WTC11 (cell line): ENCODE results near the gene VAMP2. TPM values are rescaled to one million over a fixed set of nuclear protein-coding genes. Genes with fewer than 3 reads are reported as not detected.

Experiments
- ATAC-seq: fragments of 200-7000 bp; cut with Tn5 transposase; 2 replicates; pipeline ENCODE4 v1.10.0; 2021; ENCODE audit warnings: mild to moderate bottlenecking, moderate library complexity
- CTCF ChIA-PET: fragments of 300-600 bp; sonication (Branson Sonifier 250); formaldehyde crosslinking; loops from one replicate; lab custom pipeline; 2021; ENCODE audit warnings: antibody characterized with exemption; lab: Charles Lee
- POLR2A ChIA-PET: fragments of 350-600 bp; sonication (Branson Sonifier 250); formaldehyde crosslinking; loops from one replicate; lab custom pipeline; 2021; ENCODE audit warnings: antibody characterized with exemption; lab: Charles Lee
- DNase-seq: peaks from one replicate; pipeline ENCODE4 v3.0.0; 2021; ENCODE audit warnings: low spot score
- H3K27ac Mint-ChIP-seq: 2 replicates; pipeline ENCODE4 v1.8.0; 2021; ENCODE audit warnings: mixed read lengths
- H3K27me3 Mint-ChIP-seq: 2 replicates; pipeline ENCODE4 v1.8.0; 2021; ENCODE audit warnings: low read depth, mild to moderate bottlenecking, moderate library complexity, mixed read lengths
- H3K36me3 Mint-ChIP-seq: 2 replicates; pipeline ENCODE4 v1.8.0; 2021; ENCODE audit warnings: mixed read lengths
- H3K4me1 Mint-ChIP-seq: 2 replicates; pipeline ENCODE4 v1.8.0; 2022; ENCODE audit warnings: mixed read lengths
- H3K4me3 Mint-ChIP-seq: 2 replicates; pipeline ENCODE4 v1.8.0; 2021; ENCODE audit warnings: mild to moderate bottlenecking, moderate library complexity, mixed read lengths
- H3K9me3 Mint-ChIP-seq: 2 replicates; pipeline ENCODE4 v1.8.0; 2021; ENCODE audit warnings: mixed read lengths
- MYBL2 ChIP-seq: sonication (generic); formaldehyde crosslinking; IDR thresholded peaks from 2 replicates; pipeline ENCODE4 v1.8.1; 2023; ENCODE audit warnings: mild to moderate bottlenecking, moderate library complexity, missing genetic modification reagents
- NFATC4 ChIP-seq: fragments of 250-450 bp; sonication (Bioruptor Pico); IDR thresholded peaks from 2 replicates; pipeline ENCODE4 v1.9.0; 2021; ENCODE audit warnings: mild to moderate bottlenecking
- NR3C1 ChIP-seq: sonication (generic); formaldehyde crosslinking; conservative IDR thresholded peaks from 2 replicates; pipeline ENCODE4 v1.8.1; 2023; ENCODE audit warnings: low read depth, mild to moderate bottlenecking, missing genetic modification reagents
- RORB ChIP-seq: fragments of 250-450 bp; sonication (Bioruptor Pico); IDR thresholded peaks from 2 replicates; pipeline ENCODE4 v1.9.0; 2021; ENCODE audit warnings: mild to moderate bottlenecking
- SP1 ChIP-seq: sonication (generic); formaldehyde crosslinking; conservative IDR thresholded peaks from 2 replicates; pipeline ENCODE4 v1.8.1; 2022; ENCODE audit warnings: missing genetic modification reagents
- TEAD1 ChIP-seq: sonication (generic); formaldehyde crosslinking; IDR thresholded peaks from 2 replicates; pipeline ENCODE4 v1.8.0; 2022; ENCODE audit warnings: mild to moderate bottlenecking, missing genetic modification reagents
- ZNF396 ChIP-seq: fragments of 250-450 bp; sonication (Bioruptor Pico); IDR thresholded peaks from 2 replicates; pipeline ENCODE4 v1.8.0; 2021; ENCODE audit warnings: mild to moderate bottlenecking, moderate library complexity, borderline replicate concordance
- ZNF423 ChIP-seq: fragments of 250-450 bp; sonication (Bioruptor Pico); IDR thresholded peaks from 2 replicates; pipeline ENCODE4 v2.1.2; 2022; ENCODE audit warnings: mild to moderate bottlenecking, moderate library complexity
- ZNF671 ChIP-seq: fragments of 250-450 bp; sonication (Bioruptor Pico); IDR thresholded peaks from 2 replicates; pipeline ENCODE4 v1.8.0; 2021; ENCODE audit warnings: mild to moderate bottlenecking
- total RNA-seq: library from RNA; stranded (reverse); gene quantifications from 3 replicates; pipeline ENCODE4 v1.2.3, GENCODE V29; 2021
- TF ChIP-seq, protein P1 (sequence below): sonication (generic); formaldehyde crosslinking; IDR thresholded peaks from 2 replicates; pipeline ENCODE4 v1.8.1; 2022; ENCODE audit warnings: missing genetic modification reagents, borderline replicate concordance
- TF ChIP-seq, protein P2 (sequence below): sonication (generic); formaldehyde crosslinking; IDR thresholded peaks from 2 replicates; pipeline ENCODE4 v1.8.0; 2022; ENCODE audit warnings: mild to moderate bottlenecking, missing genetic modification reagents
- TF ChIP-seq, protein P3 (sequence below): sonication (generic); formaldehyde crosslinking; IDR thresholded peaks from 2 replicates; pipeline ENCODE4 v1.8.0; 2022; ENCODE audit warnings: missing genetic modification reagents
- TF ChIP-seq, protein P4 (sequence below): fragments of 250-450 bp; sonication (Bioruptor Pico); IDR thresholded peaks from 2 replicates; pipeline ENCODE4 v1.9.0; 2021; ENCODE audit warnings: mild to moderate bottlenecking
- TF ChIP-seq, protein P5 (sequence below): sonication (generic); formaldehyde crosslinking; IDR thresholded peaks from 2 replicates; pipeline ENCODE4 v1.8.1; 2022; ENCODE audit warnings: low read depth, missing genetic modification reagents, borderline replicate concordance
- TF ChIP-seq, protein P6 (sequence below): fragments of 250-450 bp; sonication (Bioruptor Pico); conservative IDR thresholded peaks from 2 replicates; pipeline ENCODE4 v1.9.0; 2021; ENCODE audit warnings: mild to moderate bottlenecking

The VAMP2 gene
- total RNA-seq, 1 experiment from 2014 or later, result 27.4 TPM

DNA sequence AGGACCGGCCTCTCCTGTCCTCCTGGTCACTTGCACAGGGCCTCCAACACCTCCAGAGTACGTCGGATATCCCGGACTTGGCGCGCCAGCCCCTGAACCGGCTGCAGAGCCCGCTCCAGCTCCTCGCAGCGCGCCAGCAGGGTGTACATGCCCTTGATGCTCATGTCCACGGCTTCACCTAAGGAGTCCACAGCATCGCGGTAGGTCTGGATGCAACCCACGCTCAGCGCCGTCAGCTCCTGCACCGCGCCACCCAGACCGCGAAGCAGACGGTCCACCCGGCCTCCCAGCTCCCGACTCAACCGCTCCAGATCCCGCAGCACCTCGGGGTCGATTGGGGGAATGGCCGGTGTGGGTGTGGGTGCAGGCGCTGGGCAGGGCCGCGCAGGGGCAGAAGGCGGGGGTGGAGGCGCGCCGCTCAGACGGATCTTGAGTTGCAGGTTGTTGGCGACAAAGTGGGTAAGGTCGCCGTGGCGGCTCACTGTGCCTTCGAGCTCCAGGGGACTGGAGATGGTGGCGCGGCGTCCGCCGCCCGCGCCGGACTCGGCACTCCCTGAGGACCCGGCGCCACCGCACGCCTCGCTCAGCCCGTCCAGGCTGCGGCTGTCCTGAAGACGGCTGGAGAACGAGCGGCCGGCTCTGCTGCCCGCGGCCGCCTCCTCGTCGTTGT lies 26.4 kb upstream of the VAMP2 start:
- H3K27me3 Mint-ChIP-seq, result no peaks in the 10 kb centered on the region; the same call in 1 of the 2 replicates
- POLR2A ChIA-PET, result interaction anchor here (0.9 to 2.3 kb wide), 4 partner anchors 21 to 35 kb away, joined by 3 to 16 read pairs (median 4); partner anchors contain the start of gene AURKB

DNA sequence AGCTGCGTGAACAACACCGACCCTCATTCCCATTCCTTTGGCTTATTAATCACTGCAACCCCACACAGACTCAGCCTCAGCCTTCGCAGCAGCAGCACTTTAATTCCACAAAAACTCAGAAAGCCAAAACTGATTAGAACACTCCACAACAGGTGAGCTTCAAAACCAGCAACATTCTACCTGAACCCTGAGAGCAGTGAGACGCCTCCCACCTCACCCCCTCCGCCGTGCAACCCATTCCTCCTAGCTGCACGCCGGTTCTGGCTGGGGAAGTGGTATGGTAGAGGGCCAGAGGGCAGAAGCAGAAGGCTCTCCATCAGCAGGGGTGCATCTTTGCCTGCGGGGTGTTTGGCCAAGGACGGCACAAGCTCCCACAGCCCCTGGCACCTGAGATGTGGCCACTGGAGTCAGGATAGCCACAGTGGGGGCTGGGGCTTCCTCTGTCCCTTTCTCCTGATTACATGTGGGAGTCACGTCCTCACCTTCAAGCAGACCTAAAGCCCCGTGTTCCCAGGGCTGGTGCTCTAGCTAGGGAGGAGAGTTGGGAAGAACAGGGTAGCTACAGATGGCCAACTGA lies 25.6 kb upstream of the VAMP2 start:
- TF ChIP-seq, protein P1, sequence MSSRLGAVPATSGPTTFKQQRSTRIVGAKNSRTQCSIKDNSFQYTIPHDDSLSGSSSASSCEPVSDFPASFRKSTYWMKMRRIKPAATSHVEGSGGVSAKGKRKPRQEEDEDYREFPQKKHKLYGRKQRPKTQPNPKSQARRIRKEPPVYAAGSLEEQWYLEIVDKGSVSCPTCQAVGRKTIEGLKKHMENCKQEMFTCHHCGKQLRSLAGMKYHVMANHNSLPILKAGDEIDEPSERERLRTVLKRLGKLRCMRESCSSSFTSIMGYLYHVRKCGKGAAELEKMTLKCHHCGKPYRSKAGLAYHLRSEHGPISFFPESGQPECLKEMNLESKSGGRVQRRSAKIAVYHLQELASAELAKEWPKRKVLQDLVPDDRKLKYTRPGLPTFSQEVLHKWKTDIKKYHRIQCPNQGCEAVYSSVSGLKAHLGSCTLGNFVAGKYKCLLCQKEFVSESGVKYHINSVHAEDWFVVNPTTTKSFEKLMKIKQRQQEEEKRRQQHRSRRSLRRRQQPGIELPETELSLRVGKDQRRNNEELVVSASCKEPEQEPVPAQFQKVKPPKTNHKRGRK (CRISPR knock-in tag), result no peak
- TF ChIP-seq MYBL2, result 0 out of 2 replicates have a peak, but pooled peaks have one; percentile 23
- TF ChIP-seq, protein P2, sequence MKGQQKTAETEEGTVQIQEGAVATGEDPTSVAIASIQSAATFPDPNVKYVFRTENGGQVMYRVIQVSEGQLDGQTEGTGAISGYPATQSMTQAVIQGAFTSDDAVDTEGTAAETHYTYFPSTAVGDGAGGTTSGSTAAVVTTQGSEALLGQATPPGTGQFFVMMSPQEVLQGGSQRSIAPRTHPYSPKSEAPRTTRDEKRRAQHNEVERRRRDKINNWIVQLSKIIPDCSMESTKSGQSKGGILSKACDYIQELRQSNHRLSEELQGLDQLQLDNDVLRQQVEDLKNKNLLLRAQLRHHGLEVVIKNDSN (CRISPR knock-in tag), result no peak
- TF ChIP-seq, all 79 proteins: peak for 1
- Mint-ChIP-seq H3K4me3 (no peak overlapping the region), H3K9me3 (no peaks in the 10 kb centered on the region), H3K36me3 (no peaks in the 10 kb centered on the region), H3K27me3 (no peaks in the 10 kb centered on the region; the same call in 1 of the 2 replicates), H3K4me1 (peaks cover 12% of the 10 kb centered on the region), H3K27ac (no peak overlapping the region)
- DNase-seq (no peak), ATAC-seq (no peak)
- ChIA-PET CTCF (interaction anchor here (1.4 to 3.8 kb wide), 3 partner anchors 34 to 131 kb away, joined by 4 to 24 read pairs (median 4); no protein-coding TSS in a partner anchor), POLR2A (interaction anchor here (0.9 to 2.3 kb wide), 4 partner anchors 22 to 66 kb away, joined by 3 to 16 read pairs (median 3); partner anchors contain the start of gene AURKB)

More for the DNA sequence above, 26.4 kb upstream of the VAMP2 start:
- Mint-ChIP-seq H3K36me3 (no peaks in the 10 kb centered on the region), H3K9me3 (no peaks in the 10 kb centered on the region), H3K4me1 (peaks cover 7% of the 10 kb centered on the region), H3K27ac (no peak overlapping the region), H3K4me3 (no peak overlapping the region)
- CTCF ChIA-PET, result interaction anchor here (1.3 to 3.8 kb wide), 5 partner anchors 21 to 132 kb away, joined by 4 to 24 read pairs (median 5); partner anchors contain the start of gene AURKB
- no peak for TF ChIP-seq ZNF423 (CRISPR knock-in tag)
- no peak for TF ChIP-seq ZNF396 (CRISPR knock-in tag)
- no peak for TF ChIP-seq TEAD1 (CRISPR knock-in tag)
- no peak for TF ChIP-seq ZNF671 (CRISPR knock-in tag)
- TF ChIP-seq, protein P3, sequence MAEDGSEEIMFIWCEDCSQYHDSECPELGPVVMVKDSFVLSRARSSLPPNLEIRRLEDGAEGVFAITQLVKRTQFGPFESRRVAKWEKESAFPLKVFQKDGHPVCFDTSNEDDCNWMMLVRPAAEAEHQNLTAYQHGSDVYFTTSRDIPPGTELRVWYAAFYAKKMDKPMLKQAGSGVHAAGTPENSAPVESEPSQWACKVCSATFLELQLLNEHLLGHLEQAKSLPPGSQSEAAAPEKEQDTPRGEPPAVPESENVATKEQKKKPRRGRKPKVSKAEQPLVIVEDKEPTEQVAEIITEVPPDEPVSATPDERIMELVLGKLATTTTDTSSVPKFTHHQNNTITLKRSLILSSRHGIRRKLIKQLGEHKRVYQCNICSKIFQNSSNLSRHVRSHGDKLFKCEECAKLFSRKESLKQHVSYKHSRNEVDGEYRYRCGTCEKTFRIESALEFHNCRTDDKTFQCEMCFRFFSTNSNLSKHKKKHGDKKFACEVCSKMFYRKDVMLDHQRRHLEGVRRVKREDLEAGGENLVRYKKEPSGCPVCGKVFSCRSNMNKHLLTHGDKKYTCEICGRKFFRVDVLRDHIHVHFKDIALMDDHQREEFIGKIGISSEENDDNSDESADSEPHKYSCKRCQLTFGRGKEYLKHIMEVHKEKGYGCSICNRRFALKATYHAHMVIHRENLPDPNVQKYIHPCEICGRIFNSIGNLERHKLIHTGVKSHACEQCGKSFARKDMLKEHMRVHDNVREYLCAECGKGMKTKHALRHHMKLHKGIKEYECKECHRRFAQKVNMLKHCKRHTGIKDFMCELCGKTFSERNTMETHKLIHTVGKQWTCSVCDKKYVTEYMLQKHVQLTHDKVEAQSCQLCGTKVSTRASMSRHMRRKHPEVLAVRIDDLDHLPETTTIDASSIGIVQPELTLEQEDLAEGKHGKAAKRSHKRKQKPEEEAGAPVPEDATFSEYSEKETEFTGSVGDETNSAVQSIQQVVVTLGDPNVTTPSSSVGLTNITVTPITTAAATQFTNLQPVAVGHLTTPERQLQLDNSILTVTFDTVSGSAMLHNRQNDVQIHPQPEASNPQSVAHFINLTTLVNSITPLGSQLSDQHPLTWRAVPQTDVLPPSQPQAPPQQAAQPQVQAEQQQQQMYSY (CRISPR knock-in tag), result peak; percentile 27; the same call in 1 of the 2 replicates
- DNase-seq (no peak), ATAC-seq (no peak)

DNA sequence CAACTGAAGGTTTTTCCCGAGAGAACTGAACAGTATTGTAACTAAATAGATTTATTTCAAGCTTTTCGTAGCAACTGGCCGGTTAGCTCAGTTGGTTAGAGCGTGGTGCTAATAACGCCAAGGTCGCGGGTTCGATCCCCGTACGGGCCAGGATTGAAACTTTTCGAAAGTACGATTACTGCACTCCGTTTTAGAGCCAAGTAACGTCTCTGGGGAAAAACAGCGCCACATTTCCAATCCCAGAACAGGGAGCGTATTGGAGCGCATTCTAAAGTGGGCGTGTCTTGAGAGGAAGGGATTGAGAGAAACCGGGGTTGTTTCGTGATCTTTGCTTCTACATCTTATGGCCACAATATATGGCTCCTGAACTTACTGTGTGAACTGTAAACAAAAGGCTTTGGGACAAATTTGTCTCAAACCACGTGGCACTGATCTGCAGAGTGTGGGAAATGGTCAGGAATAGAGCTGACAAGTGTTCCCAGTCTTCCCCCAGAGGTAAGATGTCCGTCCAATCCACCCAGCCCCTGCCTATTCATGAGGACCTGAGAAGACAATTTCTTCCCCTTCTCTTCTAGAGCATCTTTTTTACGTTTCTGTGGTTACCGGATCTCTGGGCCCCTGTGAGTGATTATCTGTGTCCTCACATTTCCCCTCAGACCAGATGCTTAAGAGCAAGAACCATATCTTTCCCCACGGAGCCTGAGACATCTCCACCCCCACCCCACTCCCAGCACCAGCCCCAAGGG lies 24.9 kb upstream of the VAMP2 start:
- peak; percentile 46 for ATAC-seq
- POLR2A ChIA-PET, result interaction anchor here (1.0 to 1.2 kb wide), 3 partner anchors 34 to 65 kb away, joined by 3 read pairs; no protein-coding TSS in a partner anchor
- DNase-seq, result peak; percentile 94
- H3K36me3 Mint-ChIP-seq, result no peaks in the 10 kb centered on the region
- no peaks in the 10 kb centered on the region; the same call in 1 of the 2 replicates for H3K27me3 Mint-ChIP-seq
- H3K27ac Mint-ChIP-seq, result no peak overlapping the region
- H3K4me3 Mint-ChIP-seq, result no peak overlapping the region
- CTCF ChIA-PET, result interaction anchor here (1.4 to 3.8 kb wide), 2 partner anchors 35 to 114 kb away, joined by 4 to 24 read pairs; no protein-coding TSS in a partner anchor
- peaks cover 14% of the 10 kb centered on the region for H3K4me1 Mint-ChIP-seq
- H3K9me3 Mint-ChIP-seq, result no peaks in the 10 kb centered on the region
- TF ChIP-seq, protein P4, sequence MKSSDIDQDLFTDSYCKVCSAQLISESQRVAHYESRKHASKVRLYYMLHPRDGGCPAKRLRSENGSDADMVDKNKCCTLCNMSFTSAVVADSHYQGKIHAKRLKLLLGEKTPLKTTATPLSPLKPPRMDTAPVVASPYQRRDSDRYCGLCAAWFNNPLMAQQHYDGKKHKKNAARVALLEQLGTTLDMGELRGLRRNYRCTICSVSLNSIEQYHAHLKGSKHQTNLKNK, result no peak
- peak; percentile 15; the same call in 1 of the 2 replicates for TF ChIP-seq SP1 (CRISPR knock-in tag)
- no peak for TF ChIP-seq NR3C1 (CRISPR knock-in tag)
- TF ChIP-seq, protein P5, sequence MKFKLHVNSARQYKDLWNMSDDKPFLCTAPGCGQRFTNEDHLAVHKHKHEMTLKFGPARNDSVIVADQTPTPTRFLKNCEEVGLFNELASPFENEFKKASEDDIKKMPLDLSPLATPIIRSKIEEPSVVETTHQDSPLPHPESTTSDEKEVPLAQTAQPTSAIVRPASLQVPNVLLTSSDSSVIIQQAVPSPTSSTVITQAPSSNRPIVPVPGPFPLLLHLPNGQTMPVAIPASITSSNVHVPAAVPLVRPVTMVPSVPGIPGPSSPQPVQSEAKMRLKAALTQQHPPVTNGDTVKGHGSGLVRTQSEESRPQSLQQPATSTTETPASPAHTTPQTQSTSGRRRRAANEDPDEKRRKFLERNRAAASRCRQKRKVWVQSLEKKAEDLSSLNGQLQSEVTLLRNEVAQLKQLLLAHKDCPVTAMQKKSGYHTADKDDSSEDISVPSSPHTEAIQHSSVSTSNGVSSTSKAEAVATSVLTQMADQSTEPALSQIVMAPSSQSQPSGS (CRISPR knock-in tag), result no peak
- TF ChIP-seq, protein P6, sequence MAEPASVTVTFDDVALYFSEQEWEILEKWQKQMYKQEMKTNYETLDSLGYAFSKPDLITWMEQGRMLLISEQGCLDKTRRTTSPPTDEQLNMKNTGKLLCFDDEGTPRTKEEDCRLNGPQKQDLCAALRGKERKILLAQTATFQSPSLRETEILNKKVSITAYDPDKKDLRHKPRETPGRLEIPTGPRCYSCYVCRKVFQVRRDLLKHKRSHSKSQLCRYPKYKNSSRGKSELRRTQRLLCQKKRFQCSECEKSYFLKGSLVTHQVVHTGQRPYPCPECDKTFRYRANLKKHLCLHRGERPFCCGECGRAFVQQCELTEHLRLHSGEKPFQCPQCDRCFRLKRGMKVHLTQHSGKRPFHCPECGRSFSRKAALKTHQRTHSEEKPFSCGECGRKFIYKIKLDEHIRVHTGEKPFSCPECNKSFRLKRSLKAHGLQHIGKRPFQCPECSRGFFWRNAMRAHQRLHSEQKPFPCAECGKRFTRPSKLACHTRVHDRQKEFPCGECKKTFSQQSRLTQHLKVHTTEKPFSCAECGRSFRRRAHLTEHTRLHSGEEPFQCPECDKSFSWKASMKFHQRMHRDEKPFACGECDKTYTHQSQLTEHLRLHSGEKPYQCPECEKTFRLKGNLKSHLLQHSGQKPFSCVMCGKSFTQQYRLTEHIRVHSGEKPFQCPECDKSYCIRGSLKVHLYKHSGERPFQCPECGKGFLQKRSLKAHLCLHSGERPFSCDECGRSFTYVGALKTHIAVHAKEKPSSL (CRISPR knock-in tag), result no peak
- TF ChIP-seq NFATC4 (CRISPR knock-in tag), result peak; percentile 90; the same call in 1 of the 2 replicates
- peak; percentile 81 for TF ChIP-seq RORB (CRISPR knock-in tag)
